OCI-LY7 (cell line): Measurements from ENCODE around the gene RTN4R.

Source experiments
- CTCF ChIP-seq: fragments of 200-600 bp; sonication (generic); conservative IDR thresholded peaks from 2 replicates; pipeline ENCODE4 v1.5.1; 2014; ENCODE audit warnings: mild to moderate bottlenecking, antibody characterized with exemption, low read length, moderate library complexity, mixed read lengths
- EZH2phosphoT487 ChIP-seq: fragments of 200-600 bp; sonication (generic); IDR thresholded peaks from 2 replicates; pipeline ENCODE4 v1.6.1; 2018; ENCODE audit warnings: low read depth, borderline replicate concordance, mild to moderate bottlenecking, mixed run types, antibody characterized with exemption, low read length, moderate library complexity, mixed read lengths

GRCh38 chr22:20316844-20317401 lies 48.8 kb upstream of the RTN4R start:
- no peak for TF ChIP-seq CTCF
- no peak for TF ChIP-seq EZH2phosphoT487
